B cell (primary cell): ENCODE measurements around the gene ZNF701. TPM values are rescaled to one million over a fixed set of nuclear protein-coding genes. Genes with fewer than 3 reads are reported as not detected.
"Not testable (repeated sequence)": the region's sequence is repeated elsewhere in the genome, so short reads cannot be mapped to it uniquely, and the experiment has no call there.

Experiments used
- ATAC-seq: fragments of 200-7000 bp; cut with Tn5 transposase; one replicate; pipeline ENCODE4 v1.10.0; 2021; ENCODE audit warnings: low read depth, mild to moderate bottlenecking, moderate number of reproducible peaks, moderate library complexity
- CTCF ChIA-PET: fragments of 350-600 bp; sonication (Branson Sonifier 250); formaldehyde crosslinking; loops from one replicate; lab custom pipeline; 2021; ENCODE audit warnings: antibody characterized with exemption, inconsistent platforms; lab: Charles Lee
- POLR2A ChIA-PET: fragments of 350-600 bp; sonication (Branson Sonifier 250); formaldehyde crosslinking; loops from one replicate; lab custom pipeline; 2021; ENCODE audit warnings: antibody characterized with exemption; lab: Charles Lee
- DNase-seq: peaks from one replicate; pipeline ENCODE4 v3.0.0; 2013
- H2AFZ ChIP-seq: 2 replicates; pipeline ENCODE4 v1.6.1; 2012; ENCODE audit warnings: mild to moderate bottlenecking, low read depth, low read length; ENCODE audit not compliant: insufficient read depth, poor library complexity, severe bottlenecking
- H3K27ac ChIP-seq, 2 donors: 1 replicate in 1 of 2; 2 replicates in 1 of 2; pipeline ENCODE4 v1.5.1; 2012 to 2013; ENCODE audit warnings: low read length in 2 of 2, mild to moderate bottlenecking in 2 of 2, moderate library complexity in 1 of 2
- H3K27me3 ChIP-seq, 4 experiments: fragments of 200-600 bp in 1 of 4; sonication (generic) in 1 of 4; replicated peaks in 1 of 4; 1 replicate in 2 of 4; 2 replicates in 2 of 4; pipeline versions ENCODE4 v1.6.1 to v1.7.0; 2013 to 2016; ENCODE audit warnings: low read length in 3 of 4, mild to moderate bottlenecking in 2 of 4, mixed read lengths in 1 of 4, moderate library complexity in 1 of 4; ENCODE audit not compliant: insufficient read depth in 4 of 4, control insufficient read depth in 3 of 4; ENCODE audit errors: control extremely low read depth in 1 of 4
- H3K36me3 ChIP-seq, 2 experiments: replicated peaks in 1 of 2; 1 replicate in 1 of 2; 2 replicates in 1 of 2; pipeline versions ENCODE4 v1.6.1 to v1.7.1; 2013; ENCODE audit warnings: low read length in 1 of 2; ENCODE audit not compliant: insufficient read depth in 2 of 2, control insufficient read depth in 1 of 2; ENCODE audit errors: control extremely low read depth in 1 of 2, extremely low read depth in 1 of 2
- H3K4me1 ChIP-seq, 2 donors: fragments of 200-600 bp in 1 of 2; sonication (generic) in 1 of 2; 1 replicate in 1 of 2; 2 replicates in 1 of 2; pipeline versions ENCODE4 v1.5.1 to v1.6.1; 2013 to 2017; ENCODE audit warnings: low read length in 2 of 2; ENCODE audit not compliant: control insufficient read depth in 2 of 2, insufficient read depth in 2 of 2
- H3K4me2 ChIP-seq: replicated peaks from 2 replicates; pipeline ENCODE3; 2012; ENCODE audit warnings: mild to moderate bottlenecking, low read depth, low read length; ENCODE audit not compliant: poor library complexity, severe bottlenecking
- H3K4me3 ChIP-seq, 5 experiments: fragments of 200-600 bp in 1 of 5; sonication (generic) in 1 of 5; 1 replicate in 3 of 5; 2 replicates in 2 of 5; pipeline versions ENCODE4 v1.5.1 to v1.7.0; 2011 to 2016; ENCODE audit warnings: low read length in 4 of 5, mild to moderate bottlenecking in 4 of 5, low read depth in 2 of 5, control low read depth in 1 of 5, moderate library complexity in 1 of 5; ENCODE audit not compliant: insufficient read depth in 1 of 5; ENCODE audit errors: control extremely low read depth in 1 of 5, extremely low read depth in 1 of 5
- H3K79me2 ChIP-seq: fragments of 200-600 bp; sonication (generic); one replicate; pipeline ENCODE4 v1.6.0; 2016; ENCODE audit warnings: low read length; ENCODE audit not compliant: control insufficient read depth, insufficient read depth
- H3K9ac ChIP-seq: fragments of 200-600 bp; sonication (generic); 2 replicates; pipeline ENCODE4 v1.6.1; 2017; ENCODE audit warnings: mild to moderate bottlenecking, low read length, moderate library complexity
- H3K9me3 ChIP-seq, 3 donors: one replicate each; pipeline versions ENCODE4 v1.6.1 to v1.7.1; 2013; ENCODE audit warnings: low read length in 2 of 3; ENCODE audit not compliant: control insufficient read depth in 2 of 3, insufficient read depth in 1 of 3; ENCODE audit errors: control extremely low read depth in 1 of 3
- H4K20me1 ChIP-seq: 2 replicates; pipeline ENCODE4 v1.6.0; 2012; ENCODE audit warnings: mild to moderate bottlenecking, low read length; ENCODE audit not compliant: insufficient read depth, control insufficient read depth, poor library complexity, severe bottlenecking
- H3K27ac Mint-ChIP-seq: one replicate; pipeline ENCODE4 v1.8.0; 2021; ENCODE audit warnings: mixed read lengths
- H3K27me3 Mint-ChIP-seq: one replicate; pipeline ENCODE4 v1.8.0; 2021; ENCODE audit warnings: mixed read lengths
- H3K4me1 Mint-ChIP-seq: one replicate; pipeline ENCODE4 v1.8.0; 2021; ENCODE audit warnings: mixed read lengths
- H3K4me3 Mint-ChIP-seq: one replicate; pipeline ENCODE4 v1.8.0; 2021; ENCODE audit warnings: mixed read lengths
- H3K9me3 Mint-ChIP-seq: one replicate; pipeline ENCODE4 v1.8.0; 2022; ENCODE audit warnings: mixed read lengths; ENCODE audit not compliant: insufficient read depth
- EZH2 ChIP-seq: IDR thresholded peaks from 2 replicates; pipeline ENCODE4 v1.6.1; 2012; ENCODE audit warnings: borderline replicate concordance, low read depth, mild to moderate bottlenecking, moderate library complexity, low read length; ENCODE audit not compliant: insufficient read depth, poor library complexity, severe bottlenecking
- WGBS: methylation state at CpG from one replicate; pipeline ENCODE4 v1.1.5; 2013; ENCODE audit warnings: missing lambda C conversion rate; ENCODE audit not compliant: insufficient coverage; 5-methylcytosine and 5-hydroxymethylcytosine counted together
- intact Hi-C: fragments of 100-400 bp; cut with micrococcal nuclease; formaldehyde crosslinking; loops from one replicate; pipeline ENCODE4 v1.10.0; 2022
- polyA plus RNA-seq: library from polyadenylated mRNA; depleted of rRNA; stranded (reverse); fragments of >200 nt; gene quantifications from 2 replicates; pipeline ENCODE4 v1.2.3, GENCODE V29; 2012
- small RNA-seq: library from RNA; depleted of rRNA; stranded (forward); fragments of <200 nt; gene quantifications from one replicate; pipeline ENCODE3, GENCODE V24; 2012; ENCODE audit warnings: low replicate concordance, low read depth; ENCODE audit not compliant: insufficient read length
- total RNA-seq, 2 donors: library from RNA; stranded (reverse); fragments of 120-200 nt in 1 of 2; gene quantifications; 1 replicate in 1 of 2; 2 replicates in 1 of 2; pipeline versions ENCODE4 v1.2.3 to v1.2.4, GENCODE V29; 2013 to 2022
- TF ChIP-seq, protein P1 (sequence below): fragments of 200-600 bp; IDR thresholded peaks from one replicate; pipeline ENCODE4 v1.8.0; 2022; ENCODE audit warnings: antibody characterized with exemption, mild to moderate bottlenecking

The ZNF701 gene
- total and polyA plus RNA-seq, 2 donors (not counting 1 experiment from before 2014, with no cell fraction given), result 13.0 to 49.2 TPM

- H3K27ac Mint-ChIP-seq, H3K4me3 ChIP-seq, CTCF ChIA-PET, H3K4me1 ChIP-seq, H2AFZ ChIP-seq, H3K27me3 Mint-ChIP-seq, H3K4me3 Mint-ChIP-seq, H3K4me2 ChIP-seq, intact Hi-C loops, H3K9me3 ChIP-seq, DNase-seq, H3K4me1 Mint-ChIP-seq, H3K9ac ChIP-seq, H3K9me3 Mint-ChIP-seq, H4K20me1 ChIP-seq, H3K27ac ChIP-seq, H3K27me3 ChIP-seq, ATAC-seq, POLR2A ChIA-PET: not testable (repeated sequence)
- WGBS, result 95% methylated on average over 2 of the region's 3 CpGs
- H3K36me3 ChIP-seq, result peaks cover 8 to 29% of the 10 kb centered on the region in 2 experiments
- peaks cover 24% of the 10 kb centered on the region for H3K79me2 ChIP-seq
These were observed 57.4 kb downstream of the ZNF701 start for GRCh38 chr19:52627441-52627840.

DNA sequence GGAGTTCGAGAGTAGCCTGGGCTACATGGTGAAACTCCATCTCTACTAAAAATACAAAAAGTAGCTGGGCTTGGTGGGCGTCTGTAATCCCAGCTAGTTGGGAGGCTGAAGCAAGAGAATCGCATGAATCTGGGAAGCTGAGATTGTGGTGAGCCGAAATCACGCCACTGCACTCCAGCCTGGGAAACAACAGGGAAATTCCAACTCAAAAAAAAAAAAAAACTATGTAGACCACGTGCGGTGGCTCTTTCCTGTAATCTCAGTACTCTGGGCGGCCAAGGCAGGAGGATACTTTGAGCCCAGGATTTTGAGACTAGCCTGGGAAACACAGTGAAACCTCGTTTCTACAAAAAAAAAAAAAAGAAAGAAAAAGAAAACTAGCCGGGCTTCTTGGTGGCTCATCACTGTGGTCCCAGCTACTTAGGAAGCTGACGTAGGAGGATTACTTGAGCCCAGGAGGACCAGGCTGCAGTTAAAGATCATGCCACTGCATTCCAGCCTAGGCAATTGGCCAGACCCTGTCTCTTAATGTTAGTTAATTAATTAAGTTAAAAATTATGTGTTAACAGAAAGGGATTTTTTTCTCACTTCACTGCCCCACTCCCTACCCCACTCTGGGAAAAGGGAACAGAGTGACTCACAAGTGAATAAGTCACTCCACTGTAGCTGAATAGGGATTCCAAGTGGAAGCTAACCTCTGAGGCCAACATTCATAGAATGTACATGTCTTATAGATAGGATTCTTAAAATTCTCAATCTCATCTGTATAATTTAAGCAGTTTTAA is 65.9 kb downstream of the ZNF701 start:
- CTCF ChIA-PET, result interaction anchor here (0.6 kb wide), 1 partner anchor 110 kb away, joined by 4 read pairs; no protein-coding TSS in a partner anchor
- WGBS, result 100% methylated on average over 6 of the region's 11 CpGs

More for the DNA sequence above, 65.9 kb downstream of the ZNF701 start:
- H3K36me3 ChIP-seq, result peaks cover 0 to 16% of the 10 kb centered on the region in 2 experiments
- H3K4me2 ChIP-seq, result no peak overlapping the region
- peaks cover 9 to 18% of the 10 kb centered on the region in 2 donors for H3K4me1 ChIP-seq
- ATAC-seq (no peak), DNase-seq (no peak)
- Mint-ChIP-seq H3K27me3 (no peaks in the 10 kb centered on the region), H3K4me1 (peaks cover 17% of the 10 kb centered on the region), H3K9me3 (peaks cover 5% of the 10 kb centered on the region), H3K4me3 (peak overlapping the region; percentile 94), H3K27ac (no peak overlapping the region)
- no peaks in the 10 kb centered on the region for H4K20me1 ChIP-seq
- intact Hi-C loops, result loop anchor here (5.0 kb wide), 1 partner anchor 561 kb away; no protein-coding TSS in a partner anchor
- no peak overlapping the region for H3K9ac ChIP-seq
- POLR2A ChIA-PET, result interaction anchor here (1.4 kb wide), 1 partner anchor 239 kb away, joined by 3 read pairs; the partner anchor contains the start of gene ZNF528
- peaks cover 0 to 27% (median 0%) of the 10 kb centered on the region in 3 donors for H3K9me3 ChIP-seq
- TF ChIP-seq EZH2, result no peak
- TF ChIP-seq, protein P1, sequence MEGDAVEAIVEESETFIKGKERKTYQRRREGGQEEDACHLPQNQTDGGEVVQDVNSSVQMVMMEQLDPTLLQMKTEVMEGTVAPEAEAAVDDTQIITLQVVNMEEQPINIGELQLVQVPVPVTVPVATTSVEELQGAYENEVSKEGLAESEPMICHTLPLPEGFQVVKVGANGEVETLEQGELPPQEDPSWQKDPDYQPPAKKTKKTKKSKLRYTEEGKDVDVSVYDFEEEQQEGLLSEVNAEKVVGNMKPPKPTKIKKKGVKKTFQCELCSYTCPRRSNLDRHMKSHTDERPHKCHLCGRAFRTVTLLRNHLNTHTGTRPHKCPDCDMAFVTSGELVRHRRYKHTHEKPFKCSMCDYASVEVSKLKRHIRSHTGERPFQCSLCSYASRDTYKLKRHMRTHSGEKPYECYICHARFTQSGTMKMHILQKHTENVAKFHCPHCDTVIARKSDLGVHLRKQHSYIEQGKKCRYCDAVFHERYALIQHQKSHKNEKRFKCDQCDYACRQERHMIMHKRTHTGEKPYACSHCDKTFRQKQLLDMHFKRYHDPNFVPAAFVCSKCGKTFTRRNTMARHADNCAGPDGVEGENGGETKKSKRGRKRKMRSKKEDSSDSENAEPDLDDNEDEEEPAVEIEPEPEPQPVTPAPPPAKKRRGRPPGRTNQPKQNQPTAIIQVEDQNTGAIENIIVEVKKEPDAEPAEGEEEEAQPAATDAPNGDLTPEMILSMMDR, result no peak
- peaks cover 47% of the 10 kb centered on the region for H3K79me2 ChIP-seq
- no peaks in the 10 kb centered on the region for H3K27me3 ChIP-seq
- H2AFZ ChIP-seq, result no peak overlapping the region
- H3K27ac ChIP-seq, result no peak overlapping the region
- H3K4me3 ChIP-seq, result no peak overlapping the region

Small RNA genes lying within 50 kb of the gene (small RNA-seq; reads per million reads assigned to genes)
- gene RPL39P34, result not detected

Other genes starting within 250 kb of the ZNF701 start
- gene ZNF610, start 234.0 kb upstream of the ZNF701 start, total RNA-seq, result 3.7 and 3.8 TPM in 2 replicates
- gene ZNF610, start 234.0 kb upstream of the ZNF701 start, polyA plus RNA-seq, result 1.5 and 1.6 TPM in 2 replicates
- gene ZNF880, start 200.4 kb upstream of the ZNF701 start, total RNA-seq, result 29.2 and 34.1 TPM in 2 replicates
- gene ZNF880, start 200.4 kb upstream of the ZNF701 start, polyA plus RNA-seq, result 35.7 and 40.3 TPM in 2 replicates
- 69.2 and 71.8 TPM in 2 replicates for gene ZNF528, start 172.4 kb upstream of the ZNF701 start, total RNA-seq
- 15.0 and 18.2 TPM in 2 replicates for gene ZNF528, start 172.4 kb upstream of the ZNF701 start, polyA plus RNA-seq
- gene ZNF534, start 141.1 kb upstream of the ZNF701 start, total RNA-seq, result 0.44 TPM in 1 of 2 replicates, not detected in the other
- 0.04 and 0.39 TPM in 2 replicates for gene ZNF534, start 141.1 kb upstream of the ZNF701 start, polyA plus RNA-seq
- gene ZNF578, start 116.7 kb upstream of the ZNF701 start, total RNA-seq, result 3.7 and 5.6 TPM in 2 replicates
- gene ZNF578, start 116.7 kb upstream of the ZNF701 start, polyA plus RNA-seq, result 0.81 and 1.9 TPM in 2 replicates
- gene ZNF808, start 42.6 kb upstream of the ZNF701 start, total RNA-seq, result 54.8 and 56.0 TPM in 2 replicates
- 8.8 and 9.7 TPM in 2 replicates for gene ZNF808, start 42.6 kb upstream of the ZNF701 start, polyA plus RNA-seq
- 92.3 and 93.3 TPM in 2 replicates for gene ZNF83, start 68.1 kb downstream of the ZNF701 start, total RNA-seq
- gene ZNF83, start 68.1 kb downstream of the ZNF701 start, polyA plus RNA-seq, result 95.8 and 139 TPM in 2 replicates
- 51.5 and 57.9 TPM in 2 replicates for gene ZNF611, start 164.8 kb downstream of the ZNF701 start, total RNA-seq
- gene ZNF611, start 164.8 kb downstream of the ZNF701 start, polyA plus RNA-seq, result 5.7 and 10.2 TPM in 2 replicates
- gene ZNF600, start 216.5 kb downstream of the ZNF701 start, total RNA-seq, result 41.7 and 51.6 TPM in 2 replicates
- gene ZNF600, start 216.5 kb downstream of the ZNF701 start, polyA plus RNA-seq, result 27.2 and 40.6 TPM in 2 replicates